ENCODE data around the gene ITPKB. TPM values are rescaled to one million over a fixed set of nuclear protein-coding genes. Genes with fewer than 3 reads are reported as not detected.

The ITPKB gene
- polyA plus RNA-seq, 1 of the 3 experiments (the other 2 are of a cell fraction) = 2.4 TPM

DNA sequence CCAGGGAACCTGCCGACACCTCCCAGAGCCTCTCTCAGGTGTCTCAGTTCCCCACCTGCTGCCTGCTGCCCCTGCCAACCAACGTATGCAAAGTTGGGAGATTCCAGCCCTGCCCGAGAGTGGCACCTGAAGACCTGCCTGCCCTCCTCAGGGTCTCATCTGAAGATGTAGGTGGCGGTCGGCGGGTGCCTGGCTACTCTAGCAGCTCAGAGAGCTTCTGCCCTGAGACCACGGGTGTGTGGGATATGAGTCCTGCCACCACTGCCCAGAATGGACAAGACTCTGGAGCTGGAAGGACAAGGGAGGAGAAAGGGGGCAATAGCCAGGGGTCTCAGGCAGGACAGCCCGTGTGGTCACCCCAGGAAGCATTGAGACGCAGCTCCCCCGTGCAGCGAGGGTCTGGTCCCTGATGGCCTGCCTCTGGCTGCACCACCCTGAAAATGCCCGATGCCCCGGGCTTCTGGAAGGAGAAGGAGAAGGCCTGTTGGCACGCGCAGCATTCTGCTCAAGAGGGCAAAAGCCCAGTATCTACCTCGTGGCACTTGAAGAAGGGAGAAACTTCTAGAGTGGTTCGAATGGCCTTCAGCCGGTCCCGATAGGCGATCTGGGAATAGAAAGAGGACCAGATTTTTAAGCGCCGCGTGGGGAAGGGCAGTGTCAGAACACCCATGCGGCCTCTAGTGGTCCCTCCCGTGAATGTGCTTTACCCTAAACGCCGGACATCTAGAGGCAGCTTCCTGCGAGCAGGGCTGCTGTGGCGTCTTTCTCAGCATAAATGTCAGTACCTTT is 101.7 kb downstream of the ITPKB start (continued):
- TF ChIP-seq MEF2A (IDR thresholded peaks at IDR 0.05; ENCODE audit: borderline replicate concordance, low read depth) = no peak
- no peak for TF ChIP-seq POLR2AphosphoS5 (IDR thresholded peaks at IDR 0.05; ENCODE audit: low read depth, low read length)

DNA sequence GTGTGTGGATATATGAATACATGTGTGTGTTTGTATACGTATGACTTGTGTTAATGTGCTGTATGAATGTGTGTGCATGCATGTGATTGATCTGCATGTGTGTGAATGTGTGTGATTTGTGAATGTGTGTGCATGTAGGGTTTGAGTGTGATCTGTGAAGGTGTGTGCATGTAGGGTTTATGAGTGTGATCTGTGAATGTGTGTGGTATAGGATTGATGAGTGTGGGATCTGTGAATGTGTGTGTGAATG is 102.3 kb downstream of the ITPKB start:
- POLR2A ChIA-PET = no interaction called here
- no peaks in the 10 kb centered on the region for H3K79me2 ChIP-seq (ENCODE audit: insufficient read depth)
- no peak overlapping the region for H3K4me2 ChIP-seq
- no peaks in the 10 kb centered on the region for H3K9me3 ChIP-seq
- no peaks in the 10 kb centered on the region for H3F3A ChIP-seq (replicated peaks; ENCODE audit: insufficient read depth)
- H3K36me3 ChIP-seq (replicated peaks in 1 of 2; ENCODE audit: control insufficient read depth in 1 of 2, insufficient read depth in 2 of 2, low read length in 1 of 2) = no peaks in the 10 kb centered on the region
- no peaks in the 10 kb centered on the region for H4K20me1 ChIP-seq (ENCODE audit: insufficient read depth)
- WGBS (ENCODE audit: low lambda C conversion rate) = 95% methylated on average over 1 of the region's 1 CpG
- no peaks in the 10 kb centered on the region for H3K27me3 ChIP-seq (ENCODE audit: insufficient read depth)
- H3K4me1 ChIP-seq (ENCODE audit: control insufficient read depth in 1 of 2, insufficient read depth in 2 of 2, low read depth in 1 of 2, low read length in 1 of 2) = peaks cover 0 to 5% of the 10 kb centered on the region in 2 experiments; a peak in 1 of 4 replicates
- no peak overlapping the region for H3K9ac ChIP-seq
- no peak overlapping the region for H3K27ac ChIP-seq (ENCODE audit: low read depth in 2 of 2, low read length in 1 of 2)
- H2AFZ ChIP-seq (ENCODE audit: low read depth) = no peak overlapping the region
- no peaks in the 10 kb centered on the region for H3K9me2 ChIP-seq
- no peak for DNase-seq
- no peak for TF ChIP-seq ELF1 (IDR thresholded peaks at IDR 0.05)
- TF ChIP-seq JUND (IDR thresholded peaks at IDR 0.05) = no peak
- TF ChIP-seq NRF1 (IDR thresholded peaks at IDR 0.05; ENCODE audit: low read depth, low read length) = no peak
- TF ChIP-seq SIN3A (IDR thresholded peaks at IDR 0.05; ENCODE audit: borderline replicate concordance, low read depth, low read length) = no peak
- TF ChIP-seq, protein P1, sequence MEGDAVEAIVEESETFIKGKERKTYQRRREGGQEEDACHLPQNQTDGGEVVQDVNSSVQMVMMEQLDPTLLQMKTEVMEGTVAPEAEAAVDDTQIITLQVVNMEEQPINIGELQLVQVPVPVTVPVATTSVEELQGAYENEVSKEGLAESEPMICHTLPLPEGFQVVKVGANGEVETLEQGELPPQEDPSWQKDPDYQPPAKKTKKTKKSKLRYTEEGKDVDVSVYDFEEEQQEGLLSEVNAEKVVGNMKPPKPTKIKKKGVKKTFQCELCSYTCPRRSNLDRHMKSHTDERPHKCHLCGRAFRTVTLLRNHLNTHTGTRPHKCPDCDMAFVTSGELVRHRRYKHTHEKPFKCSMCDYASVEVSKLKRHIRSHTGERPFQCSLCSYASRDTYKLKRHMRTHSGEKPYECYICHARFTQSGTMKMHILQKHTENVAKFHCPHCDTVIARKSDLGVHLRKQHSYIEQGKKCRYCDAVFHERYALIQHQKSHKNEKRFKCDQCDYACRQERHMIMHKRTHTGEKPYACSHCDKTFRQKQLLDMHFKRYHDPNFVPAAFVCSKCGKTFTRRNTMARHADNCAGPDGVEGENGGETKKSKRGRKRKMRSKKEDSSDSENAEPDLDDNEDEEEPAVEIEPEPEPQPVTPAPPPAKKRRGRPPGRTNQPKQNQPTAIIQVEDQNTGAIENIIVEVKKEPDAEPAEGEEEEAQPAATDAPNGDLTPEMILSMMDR (IDR thresholded peaks at IDR 0.05) = no peak
- no peak for TF ChIP-seq CHD2 (IDR thresholded peaks at IDR 0.05; ENCODE audit: low read length, partially characterized antibody)
- no peak for TF ChIP-seq SMC3 (IDR thresholded peaks at IDR 0.05; ENCODE audit: low read depth, low read length)
- TF ChIP-seq, protein P2, sequence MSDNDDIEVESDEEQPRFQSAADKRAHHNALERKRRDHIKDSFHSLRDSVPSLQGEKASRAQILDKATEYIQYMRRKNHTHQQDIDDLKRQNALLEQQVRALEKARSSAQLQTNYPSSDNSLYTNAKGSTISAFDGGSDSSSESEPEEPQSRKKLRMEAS (IDR thresholded peaks at IDR 0.05; ENCODE audit: low read depth) = no peak
- TF ChIP-seq TEAD4 (IDR thresholded peaks at IDR 0.05; ENCODE audit: borderline replicate concordance, insufficient read depth) = no peak
- no peak for TF ChIP-seq GATA2 (CRISPR knock-in tag; IDR thresholded peaks at IDR 0.05)
- no peak overlapping the region for H3K4me3 ChIP-seq (ENCODE audit: low read depth in 2 of 2, low read length in 1 of 2)
- CTCF ChIA-PET = interaction anchor here (1.0 to 2.7 kb wide), 4 partner anchors 10 to 731 kb away, joined by 3 to 14 read pairs (median 8); no protein-coding TSS in a partner anchor

DNA sequence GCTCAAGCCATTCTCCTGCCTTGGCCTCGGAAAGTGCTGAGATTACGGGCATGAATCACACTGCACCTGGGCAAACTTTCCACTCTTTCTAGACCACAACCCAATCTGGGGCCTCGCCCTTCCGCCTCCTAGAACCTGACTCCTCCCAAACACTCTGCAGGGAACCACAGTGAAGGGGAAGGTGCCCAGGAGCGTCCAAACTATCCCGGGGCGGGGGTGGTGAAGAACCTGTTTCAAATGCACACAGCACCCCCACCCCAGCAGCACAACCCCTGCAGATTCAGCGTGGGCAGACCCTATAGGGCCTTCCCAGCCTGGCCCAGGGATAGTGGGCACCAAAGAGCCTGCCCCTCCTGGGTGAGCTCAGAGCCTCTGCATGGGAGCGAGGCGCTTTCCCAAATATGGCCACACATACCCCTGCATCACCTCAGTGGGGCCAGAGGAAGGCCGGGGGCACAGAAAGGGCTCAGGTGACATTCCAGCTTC is 103.6 kb downstream of the ITPKB start:
- no peak overlapping the region for H3K4me2 ChIP-seq
- no peak overlapping the region for H3K4me3 ChIP-seq (ENCODE audit: low read depth in 2 of 2, low read length in 1 of 2)
- no peak overlapping the region for H3K9ac ChIP-seq
- no peak overlapping the region for H2AFZ ChIP-seq (ENCODE audit: low read depth)
- ChIA-PET CTCF (interaction anchor here (0.6 to 6.6 kb wide), 14 partner anchors 9 to 805 kb away, joined by 3 to 120 read pairs (median 3); no protein-coding TSS in a partner anchor), POLR2A (no interaction called here)
- no peaks in the 10 kb centered on the region for H3K27me3 ChIP-seq (ENCODE audit: insufficient read depth)
- peaks cover 0 to 2% of the 10 kb centered on the region in 2 experiments; a peak in 1 of 4 replicates for H3K4me1 ChIP-seq (ENCODE audit: control insufficient read depth in 1 of 2, insufficient read depth in 2 of 2, low read depth in 1 of 2, low read length in 1 of 2)
- no peaks in the 10 kb centered on the region for H3K9me3 ChIP-seq
- no peaks in the 10 kb centered on the region for H3K79me2 ChIP-seq (ENCODE audit: insufficient read depth)
- H3K36me3 ChIP-seq (replicated peaks in 1 of 2; ENCODE audit: control insufficient read depth in 1 of 2, insufficient read depth in 2 of 2, low read length in 1 of 2) = no peaks in the 10 kb centered on the region
- no peak for DNase-seq
- WGBS (ENCODE audit: low lambda C conversion rate) = 93% methylated on average over 8 of the region's 11 CpGs
- no peak overlapping the region for H3K27ac ChIP-seq (ENCODE audit: low read depth in 2 of 2, low read length in 1 of 2)
- no peaks in the 10 kb centered on the region for H3F3A ChIP-seq (replicated peaks; ENCODE audit: insufficient read depth)
- H4K20me1 ChIP-seq (ENCODE audit: insufficient read depth) = no peaks in the 10 kb centered on the region
- H3K9me2 ChIP-seq = no peaks in the 10 kb centered on the region
- TF ChIP-seq TCF12 (IDR thresholded peaks at IDR 0.05) (no peak), YY1 (IDR thresholded peaks at IDR 0.05; ENCODE audit: low read depth) (no peak), GATA2 (CRISPR knock-in tag; IDR thresholded peaks at IDR 0.05) (no peak), CHD2 (IDR thresholded peaks at IDR 0.05; ENCODE audit: low read length, partially characterized antibody) (no peak), TAF1 (IDR thresholded peaks at IDR 0.05; ENCODE audit: borderline replicate concordance, low read depth, low read length) (no peak), SIN3A (IDR thresholded peaks at IDR 0.05; ENCODE audit: borderline replicate concordance, low read depth, low read length) (no peak), JUND (IDR thresholded peaks at IDR 0.05) (no peak), FOXJ3 (CRISPR knock-in tag; IDR thresholded peaks at IDR 0.05) (no peak), NFIC (IDR thresholded peaks at IDR 0.05; ENCODE audit: borderline replicate concordance) (no peak), RAD21 (IDR thresholded peaks at IDR 0.05; ENCODE audit: low read length) (no peak)
- TF ChIP-seq, protein P3, sequence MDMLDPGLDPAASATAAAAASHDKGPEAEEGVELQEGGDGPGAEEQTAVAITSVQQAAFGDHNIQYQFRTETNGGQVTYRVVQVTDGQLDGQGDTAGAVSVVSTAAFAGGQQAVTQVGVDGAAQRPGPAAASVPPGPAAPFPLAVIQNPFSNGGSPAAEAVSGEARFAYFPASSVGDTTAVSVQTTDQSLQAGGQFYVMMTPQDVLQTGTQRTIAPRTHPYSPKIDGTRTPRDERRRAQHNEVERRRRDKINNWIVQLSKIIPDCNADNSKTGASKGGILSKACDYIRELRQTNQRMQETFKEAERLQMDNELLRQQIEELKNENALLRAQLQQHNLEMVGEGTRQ (IDR thresholded peaks at IDR 0.05; ENCODE audit: borderline replicate concordance, low read depth, low read length) = no peak
- TF ChIP-seq, protein P4, sequence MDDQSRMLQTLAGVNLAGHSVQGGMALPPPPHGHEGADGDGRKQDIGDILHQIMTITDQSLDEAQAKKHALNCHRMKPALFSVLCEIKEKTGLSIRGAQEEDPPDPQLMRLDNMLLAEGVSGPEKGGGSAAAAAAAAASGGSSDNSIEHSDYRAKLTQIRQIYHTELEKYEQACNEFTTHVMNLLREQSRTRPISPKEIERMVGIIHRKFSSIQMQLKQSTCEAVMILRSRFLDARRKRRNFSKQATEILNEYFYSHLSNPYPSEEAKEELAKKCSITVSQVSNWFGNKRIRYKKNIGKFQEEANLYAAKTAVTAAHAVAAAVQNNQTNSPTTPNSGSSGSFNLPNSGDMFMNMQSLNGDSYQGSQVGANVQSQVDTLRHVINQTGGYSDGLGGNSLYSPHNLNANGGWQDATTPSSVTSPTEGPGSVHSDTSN (IDR thresholded peaks at IDR 0.05) = no peak
- TF ChIP-seq, protein P2 (IDR thresholded peaks at IDR 0.05; ENCODE audit: low read depth) = no peak
